GM04503 (cell line): ENCODE data around the gene FN1.

Source experiments
- DNase-seq: peaks from one replicate; pipeline ENCODE4 v3.0.0-alpha.2; 2012; ENCODE audit warnings: low read depth

The FN1 gene

GRCh38 chr2:215441560-215442400 is 5.9 kb upstream of the FN1 start:
- peak; percentile 90 for DNase-seq

GRCh38 chr2:215439980-215440512 is 4.2 kb upstream of the FN1 start:
- no peak for DNase-seq

- no peak for DNase-seq
These were observed 3.5 kb upstream of the FN1 start for GRCh38 chr2:215439404-215439803.

- DNase-seq = no peak
These were observed 1.7 kb upstream of the FN1 start for GRCh38 chr2:215437614-215438013.

GRCh38 chr2:215436705-215437565 is 1.1 kb upstream of the FN1 start:
- no peak for DNase-seq

- no peak for DNase-seq
These were observed 493 bp downstream of the FN1 start for GRCh38 chr2:215435280-215435869.

- no peak for DNase-seq
These were observed 1.2 kb downstream of the FN1 start for GRCh38 chr2:215434447-215435279.

GRCh38 chr2:215432759-215433594 is 2.9 kb downstream of the FN1 start:
- DNase-seq = no peak

- DNase-seq = no peak
These were observed 3.8 kb downstream of the FN1 start for GRCh38 chr2:215431778-215432758.

GRCh38 chr2:215431290-215431689 is 4.6 kb downstream of the FN1 start:
- DNase-seq = no peak

- DNase-seq = peak; percentile 60
These were observed 5.2 kb downstream of the FN1 start for GRCh38 chr2:215430528-215431187.

GRCh38 chr2:215429424-215429823 is 6.4 kb downstream of the FN1 start:
- no peak for DNase-seq

- DNase-seq = no peak
These were observed 7.6 kb downstream of the FN1 start for GRCh38 chr2:215428060-215428910.

- DNase-seq = no peak
These were observed 8.3 kb downstream of the FN1 start for GRCh38 chr2:215427585-215427984.

GRCh38 chr2:215425021-215425782 is 10.7 kb downstream of the FN1 start:
- no peak for DNase-seq

GRCh38 chr2:215423928-215424540 is 11.8 kb downstream of the FN1 start:
- DNase-seq = no peak

- DNase-seq = no peak
These were observed 12.6 kb downstream of the FN1 start for GRCh38 chr2:215423234-215423633.
